SK-N-SH treated with all-trans-retinoic acid at 6 μM for 48 hours (cell line): Measurements from ENCODE around the gene MMP24OS.

Experiments
- ARNTL ChIP-seq: fragments of 450-650 bp; formaldehyde crosslinking; IDR thresholded peaks from 2 replicates; pipeline ENCODE4 v1.5.0; 2020; ENCODE audit warnings: low read depth, mild to moderate bottlenecking, moderate library complexity, borderline replicate concordance
- ISL1 ChIP-seq: fragments of 250-450 bp; sonication (Bioruptor Pico); IDR thresholded peaks from 2 replicates; pipeline ENCODE4 v2.1.2; 2022; ENCODE audit warnings: mild to moderate bottlenecking, moderate library complexity
- PPARA ChIP-seq: fragments of 250-450 bp; sonication (Bioruptor Pico); IDR thresholded peaks from 2 replicates; pipeline ENCODE4 v1.5.0; 2020; ENCODE audit warnings: mild to moderate bottlenecking, borderline replicate concordance
- RARB ChIP-seq: fragments of 250-450 bp; sonication (Bioruptor Pico); IDR thresholded peaks from 2 replicates; pipeline ENCODE4 v1.8.0; 2021; ENCODE audit warnings: mild to moderate bottlenecking, moderate library complexity
- TCF4 ChIP-seq: fragments of 250-450 bp; sonication (Bioruptor Pico); IDR thresholded peaks from 2 replicates; pipeline ENCODE4 v1.8.0; 2021; ENCODE audit warnings: mild to moderate bottlenecking, moderate library complexity, borderline replicate concordance
- TOX ChIP-seq: fragments of 250-450 bp; sonication (Bioruptor Pico); IDR thresholded peaks from 2 replicates; pipeline ENCODE4 v1.8.0; 2021; ENCODE audit warnings: mild to moderate bottlenecking, moderate library complexity, borderline replicate concordance
- TSHZ2 ChIP-seq: fragments of 250-450 bp; sonication (Bioruptor Pico); IDR thresholded peaks from 2 replicates; pipeline ENCODE4 v1.5.0; 2020; ENCODE audit warnings: mild to moderate bottlenecking, moderate library complexity
- ZC3H10 ChIP-seq: fragments of 250-450 bp; sonication (Bioruptor Pico); IDR thresholded peaks from 2 replicates; pipeline ENCODE4 v1.5.1; 2021; ENCODE audit warnings: mild to moderate bottlenecking, moderate library complexity
- ZFP3 ChIP-seq: fragments of 250-450 bp; sonication (Bioruptor Pico); IDR thresholded peaks from 2 replicates; pipeline ENCODE4 v1.5.0; 2020; ENCODE audit warnings: mild to moderate bottlenecking, moderate library complexity
- ZFP30 ChIP-seq: fragments of 450-650 bp; formaldehyde crosslinking; IDR thresholded peaks from 2 replicates; pipeline ENCODE4 v1.5.0; 2022; ENCODE audit warnings: mild to moderate bottlenecking, moderate library complexity
- ZNF565 ChIP-seq: fragments of 450-650 bp; formaldehyde crosslinking; conservative IDR thresholded peaks from 2 replicates; pipeline ENCODE4 v1.5.0; 2020; ENCODE audit warnings: low read depth, mild to moderate bottlenecking, moderate library complexity
- TF ChIP-seq, protein P1 (sequence below): fragments of 250-450 bp; sonication (Bioruptor Pico); IDR thresholded peaks from 2 replicates; pipeline ENCODE4 v1.5.1; 2020; ENCODE audit warnings: low read depth, mild to moderate bottlenecking, moderate library complexity
- TF ChIP-seq, protein P2 (sequence below): fragments of 250-450 bp; sonication (Bioruptor Pico); IDR thresholded peaks from 2 replicates; pipeline ENCODE4 v1.8.0; 2020; ENCODE audit warnings: mild to moderate bottlenecking, moderate library complexity, borderline replicate concordance

GRCh38 chr20:35292504-35293285 lies 14.8 kb upstream of the MMP24OS start:
- TF ChIP-seq ZFP3 (CRISPR knock-in tag), result no peak
- TF ChIP-seq, protein P1, sequence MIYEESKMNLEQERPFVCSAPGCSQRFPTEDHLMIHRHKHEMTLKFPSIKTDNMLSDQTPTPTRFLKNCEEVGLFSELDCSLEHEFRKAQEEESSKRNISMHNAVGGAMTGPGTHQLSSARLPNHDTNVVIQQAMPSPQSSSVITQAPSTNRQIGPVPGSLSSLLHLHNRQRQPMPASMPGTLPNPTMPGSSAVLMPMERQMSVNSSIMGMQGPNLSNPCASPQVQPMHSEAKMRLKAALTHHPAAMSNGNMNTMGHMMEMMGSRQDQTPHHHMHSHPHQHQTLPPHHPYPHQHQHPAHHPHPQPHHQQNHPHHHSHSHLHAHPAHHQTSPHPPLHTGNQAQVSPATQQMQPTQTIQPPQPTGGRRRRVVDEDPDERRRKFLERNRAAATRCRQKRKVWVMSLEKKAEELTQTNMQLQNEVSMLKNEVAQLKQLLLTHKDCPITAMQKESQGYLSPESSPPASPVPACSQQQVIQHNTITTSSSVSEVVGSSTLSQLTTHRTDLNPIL (CRISPR knock-in tag), result no peak
- TF ChIP-seq TSHZ2 (CRISPR knock-in tag), result no peak
- no peak for TF ChIP-seq ZNF565 (CRISPR knock-in tag)
- TF ChIP-seq ARNTL (CRISPR knock-in tag), result no peak
- TF ChIP-seq, protein P2, sequence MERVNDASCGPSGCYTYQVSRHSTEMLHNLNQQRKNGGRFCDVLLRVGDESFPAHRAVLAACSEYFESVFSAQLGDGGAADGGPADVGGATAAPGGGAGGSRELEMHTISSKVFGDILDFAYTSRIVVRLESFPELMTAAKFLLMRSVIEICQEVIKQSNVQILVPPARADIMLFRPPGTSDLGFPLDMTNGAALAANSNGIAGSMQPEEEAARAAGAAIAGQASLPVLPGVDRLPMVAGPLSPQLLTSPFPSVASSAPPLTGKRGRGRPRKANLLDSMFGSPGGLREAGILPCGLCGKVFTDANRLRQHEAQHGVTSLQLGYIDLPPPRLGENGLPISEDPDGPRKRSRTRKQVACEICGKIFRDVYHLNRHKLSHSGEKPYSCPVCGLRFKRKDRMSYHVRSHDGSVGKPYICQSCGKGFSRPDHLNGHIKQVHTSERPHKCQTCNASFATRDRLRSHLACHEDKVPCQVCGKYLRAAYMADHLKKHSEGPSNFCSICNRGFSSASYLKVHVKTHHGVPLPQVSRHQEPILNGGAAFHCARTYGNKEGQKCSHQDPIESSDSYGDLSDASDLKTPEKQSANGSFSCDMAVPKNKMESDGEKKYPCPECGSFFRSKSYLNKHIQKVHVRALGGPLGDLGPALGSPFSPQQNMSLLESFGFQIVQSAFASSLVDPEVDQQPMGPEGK, result no peak
- TF ChIP-seq ISL1, result no peak
- no peak for TF ChIP-seq TOX (CRISPR knock-in tag)
- no peak for TF ChIP-seq ZC3H10 (CRISPR knock-in tag)
- TF ChIP-seq PPARA (CRISPR knock-in tag), result no peak
- TF ChIP-seq ZFP30, result no peak
- no peak for TF ChIP-seq RARB (CRISPR knock-in tag)
- no peak for TF ChIP-seq TCF4 (CRISPR knock-in tag)
